Activated CD4-positive, alpha-beta T cell treated with anti-CD3 and anti-CD28 coated beads, Interleukin-2, amount 50 U/mL, for 1 hour (primary cell): Measurements from ENCODE around the gene RPS8.
"Not testable (repeated sequence)": the region's sequence is repeated elsewhere in the genome, so short reads cannot be mapped to it uniquely, and the experiment has no call there.

Experiments used
- DNase-seq: peaks from one replicate; pipeline ENCODE4 v3.0.0-alpha.2; 2020

Gene RPS8

DNA sequence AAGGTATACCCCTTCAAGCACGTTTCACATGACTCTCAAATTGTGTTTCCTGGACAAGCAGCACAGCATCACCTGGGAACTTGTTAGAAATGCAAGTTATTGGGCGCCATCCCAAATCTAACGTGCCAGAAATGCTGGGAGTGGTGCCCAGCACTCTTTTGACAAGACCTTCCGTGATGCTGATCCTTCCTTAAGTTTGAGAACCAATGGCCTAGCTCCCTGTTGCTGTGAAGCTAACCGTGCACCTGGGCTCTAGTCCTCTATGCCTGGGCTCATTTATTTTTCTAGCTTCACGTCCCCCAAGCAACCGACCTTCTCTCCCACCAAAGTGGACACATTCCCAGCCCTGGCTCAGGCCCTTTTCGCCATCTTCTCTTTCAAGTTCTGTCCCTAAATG is 8.4 kb downstream of the RPS8 start:
- no peak for DNase-seq

DNA sequence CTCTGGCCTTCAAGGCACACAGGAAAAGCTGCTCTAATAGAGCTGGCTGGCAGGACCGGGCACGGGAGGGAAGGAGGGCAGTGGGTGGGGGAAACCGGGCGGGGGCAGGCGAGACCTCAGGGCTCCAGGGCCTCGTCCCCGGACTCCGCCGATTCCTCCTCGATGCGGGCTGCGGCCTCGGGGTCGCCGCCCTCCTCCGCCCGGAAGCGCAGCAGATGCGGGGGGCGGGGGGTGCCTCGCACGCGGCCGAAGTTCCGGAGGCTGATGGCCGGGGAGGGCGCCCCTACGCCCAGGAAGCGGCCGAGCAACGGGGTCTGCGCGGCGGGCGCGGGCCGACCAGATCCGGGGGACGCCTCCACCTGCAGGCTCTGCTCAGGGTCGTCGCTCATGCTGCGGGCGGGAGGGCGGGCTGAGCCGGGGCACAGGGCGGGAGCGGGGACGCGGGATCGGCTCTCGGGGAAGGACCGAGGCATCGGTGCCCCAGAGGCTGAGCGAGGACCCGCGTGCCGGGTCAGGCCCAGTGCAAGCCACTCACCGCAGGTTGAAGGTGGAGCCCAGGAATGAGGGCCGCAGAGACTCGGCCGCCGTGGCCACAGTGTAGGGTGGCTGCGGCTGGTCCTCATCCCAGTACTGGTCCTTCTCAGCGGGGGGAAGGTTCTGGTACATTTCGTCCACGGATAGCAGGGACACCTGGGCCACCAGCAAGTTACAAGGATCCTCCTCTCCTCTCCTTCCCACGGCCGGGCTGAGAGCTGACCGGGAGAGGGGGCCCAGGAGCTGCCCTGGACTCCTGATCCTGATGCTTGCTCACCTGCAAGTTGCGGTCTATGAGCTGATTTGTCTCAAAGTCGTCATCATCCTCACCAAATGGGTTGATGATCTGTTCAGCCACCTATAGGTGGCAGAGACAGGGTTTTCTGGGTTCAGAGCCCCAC is 9.0 kb downstream of the RPS8 start:
- DNase-seq = no peak

DNA sequence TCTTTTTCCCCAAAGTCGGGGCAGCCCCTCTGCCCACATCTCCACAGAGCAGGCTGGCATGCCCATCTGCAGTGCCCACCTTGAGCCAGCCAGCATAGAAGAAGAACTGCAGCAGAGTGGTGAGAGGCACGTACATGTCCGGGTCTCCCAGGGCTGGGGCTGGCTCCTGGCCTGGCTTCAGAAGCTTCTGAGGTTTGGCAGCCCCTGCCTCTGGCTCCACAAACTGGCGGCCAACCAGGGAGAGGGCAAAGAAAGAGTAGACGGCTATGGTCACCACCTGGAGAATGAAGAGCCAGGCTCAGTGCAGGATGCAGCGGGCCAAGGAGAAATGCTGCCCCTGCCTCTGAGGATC is 9.7 kb downstream of the RPS8 start:
- no peak for DNase-seq

DNA sequence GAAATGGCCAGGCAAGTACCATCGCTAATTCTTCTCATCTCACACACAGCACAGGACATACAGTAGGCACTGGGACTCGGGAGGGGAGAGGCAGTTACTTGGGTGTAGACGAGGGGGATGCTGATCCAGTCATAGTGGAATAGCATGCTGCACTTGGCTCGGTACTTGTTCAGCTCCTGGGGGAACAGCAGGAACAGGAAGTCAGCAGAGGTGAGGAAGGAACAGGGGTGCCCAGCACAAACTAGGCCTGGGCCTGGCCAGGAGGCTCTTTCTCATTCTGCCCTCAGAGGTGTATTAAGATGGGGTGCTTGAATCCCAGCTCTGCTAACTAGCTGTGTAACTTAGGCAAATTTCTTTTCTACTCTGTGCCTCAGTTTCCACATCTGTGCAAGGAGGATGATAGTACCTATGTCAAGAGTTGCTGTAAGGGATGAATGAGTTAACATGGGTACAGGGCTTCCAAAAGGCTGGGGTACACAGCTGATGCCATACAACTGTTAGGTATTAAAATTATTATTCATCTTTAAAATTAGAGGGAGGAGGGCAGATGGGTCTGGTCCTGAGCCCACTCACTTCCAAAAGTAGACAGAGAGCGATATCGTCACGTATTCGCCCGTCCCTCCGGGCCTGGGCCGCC is 10.3 kb downstream of the RPS8 start:
- no peak for DNase-seq

DNA sequence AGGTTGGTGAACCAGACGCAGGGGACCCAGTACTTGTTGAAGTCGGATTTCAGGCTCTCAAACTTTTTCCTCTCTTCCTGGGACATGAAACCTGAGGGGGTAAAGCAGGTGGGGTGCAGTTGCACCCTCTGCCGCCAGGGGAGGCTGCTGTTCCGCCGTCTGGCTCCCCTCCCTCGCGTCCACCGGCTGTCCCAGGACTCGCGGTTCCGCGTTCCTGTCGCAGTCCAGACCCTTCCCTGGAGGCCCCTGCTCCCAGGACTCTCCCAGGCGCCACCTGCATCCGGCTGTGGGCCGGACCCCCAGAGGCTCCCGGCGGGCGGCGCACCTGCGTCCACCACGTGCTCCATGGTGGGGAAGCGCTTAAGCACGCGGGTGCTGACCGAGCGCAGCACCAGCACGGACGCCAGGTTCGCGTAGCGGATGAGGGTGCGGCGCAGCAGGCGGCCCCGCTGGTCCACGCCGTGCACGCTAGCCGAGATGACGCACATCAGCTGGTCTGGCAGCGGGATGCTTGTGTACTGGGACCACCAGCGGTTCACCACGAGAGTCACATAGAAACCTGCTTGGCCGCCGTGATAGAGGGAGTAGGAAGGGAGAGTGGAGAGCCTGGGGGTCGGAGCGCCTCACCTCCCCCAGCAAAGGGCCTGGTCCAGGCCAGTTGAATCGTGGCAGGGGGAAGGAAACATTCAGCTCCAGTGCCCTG is 10.9 kb downstream of the RPS8 start:
- peak; percentile 78 for DNase-seq

DNA sequence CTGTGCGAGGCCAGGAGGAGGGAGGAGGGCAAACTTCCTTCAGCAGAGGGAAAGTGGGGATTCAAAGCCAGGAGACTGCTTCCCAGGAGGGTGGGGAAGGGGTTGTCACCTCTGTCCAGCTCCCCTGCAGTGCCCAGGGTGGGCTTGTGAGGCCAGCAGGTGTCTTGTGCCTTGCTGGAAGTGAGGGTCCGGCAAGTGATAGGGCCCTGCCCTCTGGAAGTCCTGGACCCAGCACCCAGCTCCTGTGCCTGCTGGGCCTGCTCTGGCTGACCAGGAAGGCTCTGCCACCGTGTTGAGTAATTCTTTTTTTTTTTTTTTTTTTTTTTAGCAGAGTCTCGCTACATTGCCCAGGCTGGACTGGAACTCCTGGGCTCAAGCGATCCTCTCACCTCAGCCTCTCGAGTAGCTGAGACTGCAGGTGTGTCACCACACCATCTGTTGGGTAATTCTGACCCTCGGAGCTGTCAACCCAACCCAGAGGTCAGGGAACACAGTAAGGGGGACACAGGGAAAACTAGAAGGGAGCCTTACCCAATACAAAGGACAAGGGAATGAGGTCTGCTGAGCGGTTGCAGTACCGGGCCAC is 11.6 kb downstream of the RPS8 start:
- DNase-seq = no peak

DNA sequence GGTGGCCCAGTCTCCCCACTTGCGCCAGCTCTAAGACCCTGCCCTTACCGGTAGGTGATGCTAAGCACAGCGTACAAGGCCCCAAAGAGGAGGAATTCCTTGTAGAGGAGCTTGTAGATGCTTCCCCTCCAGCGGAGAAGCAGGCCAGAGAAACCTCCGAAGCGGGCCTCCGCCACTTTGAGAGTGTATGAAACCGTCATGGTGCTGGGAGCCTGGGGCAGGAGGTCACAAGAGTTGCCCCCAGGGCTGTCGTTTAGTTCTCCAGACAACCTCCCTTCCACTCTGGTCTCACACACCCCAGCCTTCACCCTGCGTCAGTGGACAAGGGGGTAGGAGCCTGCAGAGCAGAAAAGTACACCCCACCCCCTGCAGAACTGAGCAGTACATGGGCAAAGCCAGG is 12.2 kb downstream of the RPS8 start:
- no peak for DNase-seq

DNA sequence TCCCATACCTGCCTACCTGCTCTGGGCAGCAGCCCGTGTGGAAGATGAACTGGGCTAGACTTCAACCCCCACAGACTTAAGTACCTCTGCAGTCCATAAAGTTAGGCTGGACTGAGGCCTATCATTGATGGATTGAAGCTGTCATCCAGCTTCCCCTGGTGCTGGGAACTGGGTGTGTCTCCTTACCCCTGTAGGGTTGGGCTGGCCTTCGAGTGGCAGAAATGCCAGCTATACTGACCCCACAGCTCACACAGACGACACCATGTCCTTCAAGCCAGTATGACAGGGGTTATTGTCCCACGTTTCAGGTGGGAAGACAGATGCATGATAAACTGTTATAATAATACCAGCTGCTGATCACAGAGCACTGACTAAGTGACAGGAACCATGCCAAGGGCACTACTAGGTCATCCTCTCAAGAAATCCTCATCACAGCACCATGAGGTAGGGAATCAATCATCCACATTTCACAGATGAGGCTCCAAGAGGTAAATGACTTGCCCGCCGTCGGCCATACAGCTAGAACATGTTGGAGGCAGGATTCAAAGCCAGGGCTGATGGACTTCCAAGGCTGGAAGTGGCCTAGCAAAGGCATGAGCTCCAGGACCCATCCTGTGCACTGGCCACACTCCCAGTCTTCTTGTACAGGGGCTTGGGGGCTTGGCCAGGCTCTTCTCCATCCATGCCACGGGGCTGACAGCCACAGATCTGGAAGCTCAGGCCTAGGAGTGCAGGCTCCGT is 12.9 kb downstream of the RPS8 start, which contains the start of gene BEST4:
Gene BEST4 (minus strand): TSS at position 51 of the 741 bp plus-strand sequence. CDS start 465 bp downstream, outside the sequence.
- DNase-seq = no peak

DNA sequence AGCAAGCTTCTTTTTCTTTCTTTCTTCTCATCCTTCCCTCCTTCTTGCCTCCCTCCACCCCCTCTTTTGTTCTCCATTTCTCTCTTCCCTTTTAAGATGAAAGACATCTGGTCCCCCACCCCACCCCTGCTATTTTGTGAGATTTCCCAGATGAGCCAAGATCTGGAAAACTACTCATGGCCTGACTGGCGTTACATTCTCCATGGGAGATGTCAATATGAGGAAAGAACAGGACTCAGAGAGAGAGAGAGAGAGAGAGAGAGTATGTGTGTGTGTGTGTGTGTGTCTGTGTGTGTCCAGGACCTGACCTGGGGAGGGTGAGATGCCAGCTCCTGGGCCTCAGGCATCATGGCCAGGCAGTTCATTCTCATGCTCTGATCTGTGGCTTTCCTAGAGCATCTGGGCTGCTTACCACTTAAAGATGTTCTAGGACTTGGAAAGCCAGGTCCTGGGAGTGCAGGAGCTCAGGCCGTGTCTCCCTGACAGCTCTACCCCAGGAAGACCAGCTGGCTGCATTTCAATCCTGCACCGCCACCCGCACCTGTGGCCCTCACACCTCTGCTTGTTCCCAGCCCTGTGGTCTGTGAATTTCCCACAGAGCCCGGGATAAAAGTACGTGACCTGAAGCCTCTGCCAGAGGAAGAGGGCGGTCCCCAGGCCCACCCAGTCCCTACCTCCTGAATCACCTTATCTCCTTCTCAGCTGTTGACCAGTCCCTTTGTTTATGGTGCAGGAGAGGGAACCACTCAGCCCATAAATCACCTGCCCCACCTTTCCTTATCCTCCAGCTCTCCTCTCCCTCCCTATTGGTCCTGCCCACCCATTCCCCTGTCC is 15.8 kb downstream of the RPS8 start:
- no peak for DNase-seq

DNA sequence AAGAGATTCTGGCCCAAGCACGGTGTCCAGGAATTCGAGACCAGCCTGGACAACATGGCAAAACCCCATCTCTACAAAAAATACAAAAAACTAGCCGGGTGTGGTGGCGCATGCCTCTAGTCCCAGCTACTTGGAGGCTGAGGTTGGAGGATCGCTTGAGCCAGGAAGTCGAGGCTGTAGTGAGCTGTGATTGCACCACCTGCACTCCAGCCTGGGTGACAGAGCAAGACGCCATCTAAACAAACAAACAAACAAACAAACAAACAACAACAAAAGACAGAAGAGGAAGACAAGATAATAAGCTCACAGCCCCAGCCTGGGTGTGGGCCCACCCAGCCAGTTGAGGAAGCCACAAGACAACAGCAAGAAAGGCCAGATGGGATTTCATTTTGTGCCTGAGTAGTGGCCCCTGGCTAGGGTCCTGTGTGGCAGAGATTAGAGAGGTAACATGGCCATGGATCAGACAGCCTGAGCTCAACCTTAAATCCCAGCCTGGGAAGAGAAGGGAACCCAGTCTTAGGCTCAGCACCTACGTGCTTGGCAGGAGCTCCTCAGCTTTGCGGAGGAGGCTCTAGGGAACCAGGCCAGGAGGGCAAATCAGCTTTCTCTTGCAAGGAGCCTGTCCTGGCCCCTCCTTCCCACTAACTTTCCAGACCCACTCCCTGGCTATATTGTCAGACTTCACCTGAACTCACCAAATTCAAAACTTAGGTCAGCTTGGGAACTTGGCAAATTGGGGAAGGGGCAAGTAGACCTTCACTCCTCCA is 17.6 kb downstream of the RPS8 start:
- DNase-seq = no peak

DNA sequence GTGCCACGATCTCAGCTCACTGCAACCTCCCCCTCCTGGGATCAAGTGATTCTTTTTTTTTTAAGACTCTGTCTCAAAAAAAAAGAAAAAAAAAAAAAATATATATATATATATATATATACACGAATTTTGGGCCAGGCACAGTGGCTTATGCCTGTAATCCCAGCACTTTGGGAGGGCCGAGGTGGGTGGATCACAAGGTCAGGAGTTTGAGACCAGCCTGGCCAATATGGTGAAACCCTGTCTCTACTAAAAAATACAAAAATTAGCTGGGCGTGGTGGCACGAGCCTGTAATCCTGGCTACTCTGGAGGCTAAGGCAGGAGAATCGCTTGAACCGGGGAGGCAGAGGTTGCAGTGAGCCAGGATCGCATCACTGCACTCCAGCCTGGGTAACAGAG is 22.5 kb downstream of the RPS8 start:
- not testable (repeated sequence) for DNase-seq

DNA sequence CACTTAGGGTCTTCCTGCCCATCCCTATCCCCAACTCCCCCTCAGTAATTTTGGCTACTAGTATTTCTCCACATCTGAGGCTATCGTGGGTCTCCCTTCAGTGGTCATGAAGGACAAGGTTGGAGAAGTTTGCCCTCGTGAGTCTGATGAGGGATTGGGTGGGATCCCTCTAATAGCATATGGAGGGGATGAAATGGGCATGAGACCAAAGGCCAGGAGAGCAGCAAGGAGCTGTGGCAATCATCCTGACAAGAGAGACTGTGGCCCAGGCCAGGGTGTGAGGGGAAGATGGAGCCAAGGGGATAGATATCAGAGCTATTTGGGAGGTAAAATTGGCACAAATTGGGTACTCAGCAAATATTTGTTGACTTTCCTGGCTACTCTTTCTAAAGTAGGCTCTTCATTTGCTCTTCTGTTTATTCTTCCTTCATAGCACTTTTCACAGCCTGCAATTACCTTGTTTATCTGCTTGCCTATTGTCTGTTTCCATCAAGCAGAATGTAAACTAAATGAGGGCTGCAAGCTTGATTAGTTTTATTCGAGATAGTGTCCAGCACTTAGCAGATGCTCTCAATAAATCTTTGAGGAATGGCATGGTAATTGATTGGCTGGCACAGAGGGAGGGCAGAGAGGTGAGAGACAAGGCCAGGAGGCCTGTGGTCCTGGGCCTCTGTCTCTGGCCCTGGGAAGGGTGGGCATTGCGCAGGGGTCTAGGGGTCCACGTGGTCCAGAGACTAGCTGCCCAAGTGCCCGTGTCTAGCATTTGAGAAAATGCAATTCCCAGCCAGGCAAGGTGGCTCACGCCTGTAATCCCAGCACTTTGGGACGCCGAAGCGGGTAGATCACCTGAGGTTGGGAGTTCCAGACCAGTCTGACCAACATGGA is 23.4 kb downstream of the RPS8 start:
- DNase-seq = no peak

DNA sequence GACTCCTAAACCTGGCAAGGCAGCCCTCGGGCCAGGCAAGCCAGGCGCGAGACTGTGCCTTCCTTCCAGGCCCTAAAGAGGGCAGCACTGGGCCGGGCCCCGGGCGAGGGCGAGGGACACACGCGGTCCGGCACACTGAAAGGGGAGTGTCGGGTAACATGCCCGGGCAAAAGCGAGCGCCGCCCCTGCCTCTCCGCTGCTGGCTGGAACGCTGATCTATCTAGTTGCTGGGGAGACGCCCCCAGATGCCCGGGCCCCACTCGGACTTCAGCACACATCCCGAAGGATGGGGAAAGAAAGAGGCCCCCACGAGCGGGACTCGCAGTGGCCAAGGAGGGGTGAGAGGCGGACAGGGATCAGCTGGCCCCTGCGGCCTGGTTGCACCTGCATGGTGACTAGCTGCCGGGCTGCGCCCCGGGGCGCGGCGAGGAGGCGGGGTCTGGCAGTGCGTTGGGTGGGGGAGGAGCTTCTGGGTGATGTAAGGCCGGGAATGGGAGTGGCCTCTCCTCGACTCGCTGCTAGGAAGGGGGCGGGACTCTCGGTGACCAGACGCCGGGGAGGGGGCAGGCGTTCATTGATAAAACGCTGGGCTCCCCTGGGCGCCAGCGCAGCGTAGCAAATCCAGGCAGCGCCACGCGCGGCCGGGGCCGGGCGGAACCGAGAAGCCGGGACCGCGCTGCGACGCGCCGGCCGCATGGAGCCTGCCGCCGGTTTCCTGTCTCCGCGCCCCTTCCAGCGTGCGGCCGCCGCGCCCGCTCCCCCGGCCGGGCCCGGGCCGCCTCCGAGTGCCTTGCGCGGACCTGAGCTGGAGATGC is 24.6 kb downstream of the RPS8 start, which contains the start of gene PLK3:
Gene PLK3 (plus strand): TSS at position 608 of the 815 bp plus-strand sequence. CDS start 87 bp downstream, at position 695.
- DNase-seq = peak; percentile 99

DNA sequence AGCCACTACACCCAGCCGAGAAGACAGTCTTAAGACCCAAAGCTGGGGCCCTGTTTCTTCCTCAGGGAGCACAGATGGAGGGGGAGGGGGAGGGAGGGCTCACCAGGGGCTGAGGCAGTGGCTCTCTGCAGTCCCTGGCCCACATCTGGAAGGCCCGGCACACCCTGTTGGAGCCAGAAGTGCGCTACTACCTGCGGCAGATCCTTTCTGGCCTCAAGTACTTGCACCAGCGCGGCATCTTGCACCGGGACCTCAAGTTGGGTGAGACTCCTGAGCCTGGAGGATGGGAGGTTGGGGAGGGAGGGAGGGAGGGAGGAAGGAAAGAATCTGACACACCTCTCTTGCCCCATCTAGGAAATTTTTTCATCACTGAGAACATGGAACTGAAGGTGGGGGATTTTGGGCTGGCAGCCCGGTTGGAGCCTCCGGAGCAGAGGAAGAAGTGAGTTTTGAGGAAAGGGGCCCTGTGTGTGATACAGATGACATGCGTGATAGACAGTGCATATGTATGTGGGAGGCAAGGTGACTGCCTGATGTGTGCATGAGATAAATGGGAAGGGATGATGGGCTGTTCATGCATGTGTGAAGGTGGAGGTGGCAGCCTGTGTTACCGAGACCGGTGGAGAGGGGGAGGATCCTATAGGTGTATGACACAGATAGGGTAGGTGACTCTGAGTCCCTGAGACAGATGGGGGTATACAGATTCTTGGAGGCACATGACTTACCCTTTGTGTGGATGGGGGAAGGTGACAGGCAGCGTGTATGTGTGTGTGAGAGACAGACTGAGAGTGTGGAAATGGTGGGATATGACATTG is 26.4 kb downstream of the RPS8 start:
- no peak for DNase-seq

DNA sequence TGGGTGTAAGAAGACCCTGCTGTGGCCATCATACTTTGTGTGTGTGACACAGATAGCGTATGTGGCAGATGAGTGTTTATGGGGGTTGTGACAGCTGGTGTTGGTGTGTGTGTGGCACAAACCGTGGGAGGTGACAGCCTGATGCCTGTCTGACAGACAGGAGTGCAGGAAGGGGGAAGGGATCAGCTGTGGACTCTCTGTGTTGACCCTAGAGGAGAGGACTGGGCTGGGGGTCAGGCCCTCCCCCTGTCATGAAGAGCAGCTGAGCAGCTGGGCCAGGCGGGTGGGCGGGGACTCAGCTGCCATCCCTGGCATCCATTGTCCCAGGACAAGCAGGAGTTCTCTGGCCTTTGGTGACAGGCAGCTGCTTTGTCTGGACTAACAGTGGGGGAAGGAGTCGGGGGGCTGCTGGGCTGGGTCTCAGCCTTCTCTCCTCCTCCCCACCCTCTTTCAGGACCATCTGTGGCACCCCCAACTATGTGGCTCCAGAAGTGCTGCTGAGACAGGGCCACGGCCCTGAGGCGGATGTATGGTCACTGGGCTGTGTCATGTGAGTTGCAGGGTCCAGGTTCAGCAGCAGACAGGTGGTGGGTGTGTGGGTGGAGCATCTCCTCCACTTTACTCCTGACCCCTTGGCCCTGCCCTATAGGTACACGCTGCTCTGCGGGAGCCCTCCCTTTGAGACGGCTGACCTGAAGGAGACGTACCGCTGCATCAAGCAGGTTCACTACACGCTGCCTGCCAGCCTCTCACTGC is 27.1 kb downstream of the RPS8 start:
- DNase-seq = no peak

DNA sequence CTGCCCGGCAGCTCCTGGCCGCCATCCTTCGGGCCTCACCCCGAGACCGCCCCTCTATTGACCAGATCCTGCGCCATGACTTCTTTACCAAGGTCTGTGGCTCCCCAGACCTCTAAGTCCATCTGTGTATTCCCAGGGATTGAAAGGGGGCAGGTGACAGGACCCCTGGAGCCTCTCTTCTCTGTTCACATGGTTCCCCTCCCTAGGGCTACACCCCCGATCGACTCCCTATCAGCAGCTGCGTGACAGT is 27.6 kb downstream of the RPS8 start:
- no peak for DNase-seq
